Measurements from ENCODE around the gene PLCD3.

PLCD3 gene

DNA sequence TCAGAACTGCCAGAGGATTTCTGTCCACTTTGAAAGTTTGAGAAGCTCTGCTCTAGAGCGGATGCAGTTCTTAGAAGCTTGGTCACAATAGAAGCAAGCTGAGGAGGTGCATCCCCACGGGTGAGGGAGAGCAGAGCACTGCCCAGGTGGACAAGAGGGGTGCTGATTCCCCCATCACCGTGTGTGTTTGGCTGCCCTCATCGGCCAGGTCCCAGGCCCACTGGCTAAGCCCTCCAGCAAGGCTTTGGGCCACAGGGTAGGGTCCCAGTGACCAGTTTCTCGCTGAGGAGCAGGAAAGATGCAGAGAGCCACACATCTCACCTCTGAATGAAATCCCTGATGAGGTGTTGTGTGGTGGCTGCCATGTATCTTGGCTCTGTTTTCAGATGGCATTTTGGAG, 44.3 kb downstream of the PLCD3 start:
- Histone ChIP-seq H3K9ac (ENCODE audit: insufficient read length, low read depth) (no peak overlapping the region), H3K9me3 (ENCODE audit: insufficient read depth, low read length) (no peaks in the 10 kb centered on the region), H3K4me3 (ENCODE audit: insufficient read length, low read depth) (no peak overlapping the region), H3K36me3 (ENCODE audit: insufficient read depth, insufficient read length, low read length) (peaks cover 82% of the 10 kb centered on the region), H3K27me3 (ENCODE audit: insufficient read depth, insufficient read length) (no peaks in the 10 kb centered on the region), H3K4me1 (ENCODE audit: insufficient read depth, insufficient read length) (peaks cover 8% of the 10 kb centered on the region)
- no peak for DNase-seq (ENCODE audit: low read depth, low spot score)
- TF ChIP-seq SUZ12 (IDR thresholded peaks at IDR 0.05; ENCODE audit: extremely low read depth, insufficient read depth, insufficient read length), result no peak
- no peak for TF ChIP-seq ZNF274 (IDR thresholded peaks at IDR 0.05; ENCODE audit: low read depth, low read length)
- TF ChIP-seq YY1 (IDR thresholded peaks at IDR 0.05; ENCODE audit: insufficient read depth, insufficient read length), result no peak

DNA sequence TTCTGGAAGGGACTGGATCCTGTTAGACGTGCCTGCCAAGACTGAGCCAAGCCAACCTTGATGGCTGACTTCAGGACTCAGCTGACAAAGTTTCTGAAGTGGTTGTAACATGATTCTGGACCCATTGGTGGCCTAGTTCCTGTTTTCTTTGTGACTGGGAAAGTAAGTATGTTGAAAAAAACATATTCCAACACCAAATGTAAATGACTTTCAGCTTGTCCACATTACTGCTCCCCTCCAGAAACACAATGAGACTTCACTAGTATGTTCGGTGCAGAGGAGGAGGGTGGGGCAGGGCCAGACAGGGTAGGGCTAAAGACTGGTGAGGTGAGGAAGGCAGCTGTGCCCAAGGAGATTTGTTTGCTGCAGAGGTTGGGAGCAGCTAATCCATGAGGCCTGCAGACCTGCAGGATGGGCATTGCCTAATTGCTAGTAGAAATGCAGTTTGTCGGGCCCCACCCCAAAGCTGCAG, 44.8 kb downstream of the PLCD3 start:
- Histone ChIP-seq H3K9ac (ENCODE audit: insufficient read length, low read depth) (no peak overlapping the region), H3K4me1 (ENCODE audit: insufficient read depth, insufficient read length) (peaks cover 5% of the 10 kb centered on the region), H3K4me3 (ENCODE audit: insufficient read length, low read depth) (no peak overlapping the region), H3K9me3 (ENCODE audit: insufficient read depth, low read length) (no peaks in the 10 kb centered on the region), H3K36me3 (ENCODE audit: insufficient read depth, insufficient read length, low read length) (peaks cover 85% of the 10 kb centered on the region), H3K27me3 (ENCODE audit: insufficient read depth, insufficient read length) (no peaks in the 10 kb centered on the region)
- no peak for TF ChIP-seq ZNF274 (IDR thresholded peaks at IDR 0.05; ENCODE audit: low read depth, low read length)
- TF ChIP-seq YY1 (IDR thresholded peaks at IDR 0.05; ENCODE audit: insufficient read depth, insufficient read length), result no peak
- no peak for TF ChIP-seq SUZ12 (IDR thresholded peaks at IDR 0.05; ENCODE audit: extremely low read depth, insufficient read depth, insufficient read length)
- no peak for DNase-seq (ENCODE audit: low read depth, low spot score)

- no peak for DNase-seq (ENCODE audit: low read depth, low spot score)
- H3K36me3 ChIP-seq (ENCODE audit: insufficient read depth, insufficient read length, low read length), result peaks cover 88% of the 10 kb centered on the region
- H3K4me3 ChIP-seq (ENCODE audit: insufficient read length, low read depth), result no peak overlapping the region
- no peaks in the 10 kb centered on the region for H3K9me3 ChIP-seq (ENCODE audit: insufficient read depth, low read length)
- H3K27me3 ChIP-seq (ENCODE audit: insufficient read depth, insufficient read length), result no peaks in the 10 kb centered on the region
- TF ChIP-seq ZNF274 (IDR thresholded peaks at IDR 0.05; ENCODE audit: low read depth, low read length) (no peak), SUZ12 (IDR thresholded peaks at IDR 0.05; ENCODE audit: extremely low read depth, insufficient read depth, insufficient read length) (no peak), YY1 (IDR thresholded peaks at IDR 0.05; ENCODE audit: insufficient read depth, insufficient read length) (no peak)
- no peak overlapping the region for H3K9ac ChIP-seq (ENCODE audit: insufficient read length, low read depth)
- H3K4me1 ChIP-seq (ENCODE audit: insufficient read depth, insufficient read length), result peaks cover 5% of the 10 kb centered on the region
Observed at GRCh38 chr17:45086865-45087503, 45.3 kb downstream of the PLCD3 start.

DNA sequence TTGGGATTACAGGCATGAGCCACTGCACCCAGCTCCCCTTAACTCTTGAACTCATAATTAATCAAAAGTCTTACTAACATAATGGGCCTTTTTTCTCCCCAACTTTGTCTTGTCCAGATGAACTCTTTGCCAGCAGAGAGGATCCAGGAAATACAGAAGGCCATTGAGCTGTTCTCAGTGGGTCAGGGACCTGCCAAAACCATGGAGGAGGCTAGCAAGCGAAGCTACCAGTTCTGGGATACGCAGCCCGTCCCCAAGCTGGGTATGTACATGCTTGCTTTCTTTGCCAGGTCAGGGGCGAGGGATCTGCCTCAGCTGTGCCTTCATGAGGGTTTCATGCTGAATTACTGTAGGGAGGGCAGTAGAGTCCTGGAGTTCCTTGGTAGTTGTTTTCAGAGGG, 45.9 kb downstream of the PLCD3 start:
- DNase-seq (ENCODE audit: low read depth, low spot score), result no peak
- H3K4me1 ChIP-seq (ENCODE audit: insufficient read depth, insufficient read length), result peaks cover 5% of the 10 kb centered on the region
- TF ChIP-seq YY1 (IDR thresholded peaks at IDR 0.05; ENCODE audit: insufficient read depth, insufficient read length) (no peak), SUZ12 (IDR thresholded peaks at IDR 0.05; ENCODE audit: extremely low read depth, insufficient read depth, insufficient read length) (no peak)
- no peaks in the 10 kb centered on the region for H3K27me3 ChIP-seq (ENCODE audit: insufficient read depth, insufficient read length)
- H3K9me3 ChIP-seq (ENCODE audit: insufficient read depth, low read length), result no peaks in the 10 kb centered on the region
- no peak overlapping the region for H3K4me3 ChIP-seq (ENCODE audit: insufficient read length, low read depth)
- peaks cover 88% of the 10 kb centered on the region for H3K36me3 ChIP-seq (ENCODE audit: insufficient read depth, insufficient read length, low read length)
- no peak overlapping the region for H3K9ac ChIP-seq (ENCODE audit: insufficient read length, low read depth)

DNA sequence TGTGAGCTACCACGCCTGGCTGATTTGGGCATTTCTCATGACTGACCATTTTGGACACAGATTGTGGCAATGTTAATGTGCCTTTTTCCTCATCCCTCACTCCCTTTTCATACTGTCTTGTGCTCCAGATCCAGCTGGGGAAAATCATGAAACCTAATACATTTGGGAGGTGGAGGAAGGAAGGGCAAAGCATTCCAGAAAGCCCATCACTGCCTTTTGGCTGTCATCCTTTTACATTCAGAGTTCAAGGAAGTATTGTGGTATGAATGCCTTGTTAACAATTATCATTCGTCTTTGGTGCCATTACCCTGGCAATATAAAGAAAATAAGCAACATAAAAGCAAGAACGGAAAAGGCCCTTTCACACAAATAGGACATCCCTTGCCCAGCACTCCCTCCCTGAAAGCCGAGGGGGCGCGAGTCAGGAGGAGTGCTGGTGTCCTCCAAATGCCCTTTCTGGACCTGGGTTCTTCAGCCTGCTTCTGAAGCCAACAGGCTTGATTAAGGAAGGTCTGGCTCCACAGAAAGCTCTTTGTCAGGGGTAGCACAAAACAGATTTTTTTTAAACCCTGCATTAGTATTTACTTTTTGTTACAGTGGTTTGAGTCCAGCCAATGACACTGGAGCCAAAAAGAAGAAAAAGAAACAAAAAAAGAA, 51.1 kb downstream of the PLCD3 start:
- DNase-seq (ENCODE audit: low read depth, low spot score), result no peak
- Histone ChIP-seq H3K36me3 (ENCODE audit: insufficient read depth, insufficient read length, low read length) (peaks cover 64% of the 10 kb centered on the region), H3K9ac (ENCODE audit: insufficient read length, low read depth) (no peak overlapping the region), H3K9me3 (ENCODE audit: insufficient read depth, low read length) (no peaks in the 10 kb centered on the region), H3K27me3 (ENCODE audit: insufficient read depth, insufficient read length) (no peaks in the 10 kb centered on the region), H3K4me1 (ENCODE audit: insufficient read depth, insufficient read length) (no peaks in the 10 kb centered on the region), H3K4me3 (ENCODE audit: insufficient read length, low read depth) (no peak overlapping the region)
- TF ChIP-seq YY1 (IDR thresholded peaks at IDR 0.05; ENCODE audit: insufficient read depth, insufficient read length) (no peak), ZNF274 (IDR thresholded peaks at IDR 0.05; ENCODE audit: low read depth, low read length) (no peak), SUZ12 (IDR thresholded peaks at IDR 0.05; ENCODE audit: extremely low read depth, insufficient read depth, insufficient read length) (no peak)

DNA sequence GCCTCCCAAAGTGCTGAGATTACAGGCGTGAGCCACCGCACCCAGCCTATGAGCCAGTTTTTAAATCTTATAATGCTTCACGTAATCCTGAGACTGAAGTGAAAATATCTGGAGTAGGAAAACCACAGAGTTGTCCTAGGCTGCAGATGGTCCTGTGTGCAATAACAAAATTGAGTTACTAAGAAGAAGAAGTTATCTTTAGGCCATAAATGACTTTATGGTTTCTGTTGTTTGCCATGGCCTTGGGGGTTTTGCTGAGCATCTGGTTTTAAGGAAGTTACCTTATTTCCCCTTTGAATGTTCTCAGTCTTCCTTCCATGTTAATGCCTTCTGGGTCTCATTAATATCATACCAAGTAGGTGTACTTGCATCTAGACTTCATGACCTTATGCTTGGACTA, 54.7 kb downstream of the PLCD3 start:
- H3K4me3 ChIP-seq (ENCODE audit: insufficient read length, low read depth), result no peak overlapping the region
- H3K4me1 ChIP-seq (ENCODE audit: insufficient read depth, insufficient read length), result no peaks in the 10 kb centered on the region
- H3K36me3 ChIP-seq (ENCODE audit: insufficient read depth, insufficient read length, low read length), result peaks cover 67% of the 10 kb centered on the region
- TF ChIP-seq ZNF274 (IDR thresholded peaks at IDR 0.05; ENCODE audit: low read depth, low read length) (no peak), SUZ12 (IDR thresholded peaks at IDR 0.05; ENCODE audit: extremely low read depth, insufficient read depth, insufficient read length) (no peak), YY1 (IDR thresholded peaks at IDR 0.05; ENCODE audit: insufficient read depth, insufficient read length) (no peak)
- H3K27me3 ChIP-seq (ENCODE audit: insufficient read depth, insufficient read length), result no peaks in the 10 kb centered on the region
- H3K9me3 ChIP-seq (ENCODE audit: insufficient read depth, low read length), result no peaks in the 10 kb centered on the region
- no peak for DNase-seq (ENCODE audit: low read depth, low spot score)
- H3K9ac ChIP-seq (ENCODE audit: insufficient read length, low read depth), result no peak overlapping the region

DNA sequence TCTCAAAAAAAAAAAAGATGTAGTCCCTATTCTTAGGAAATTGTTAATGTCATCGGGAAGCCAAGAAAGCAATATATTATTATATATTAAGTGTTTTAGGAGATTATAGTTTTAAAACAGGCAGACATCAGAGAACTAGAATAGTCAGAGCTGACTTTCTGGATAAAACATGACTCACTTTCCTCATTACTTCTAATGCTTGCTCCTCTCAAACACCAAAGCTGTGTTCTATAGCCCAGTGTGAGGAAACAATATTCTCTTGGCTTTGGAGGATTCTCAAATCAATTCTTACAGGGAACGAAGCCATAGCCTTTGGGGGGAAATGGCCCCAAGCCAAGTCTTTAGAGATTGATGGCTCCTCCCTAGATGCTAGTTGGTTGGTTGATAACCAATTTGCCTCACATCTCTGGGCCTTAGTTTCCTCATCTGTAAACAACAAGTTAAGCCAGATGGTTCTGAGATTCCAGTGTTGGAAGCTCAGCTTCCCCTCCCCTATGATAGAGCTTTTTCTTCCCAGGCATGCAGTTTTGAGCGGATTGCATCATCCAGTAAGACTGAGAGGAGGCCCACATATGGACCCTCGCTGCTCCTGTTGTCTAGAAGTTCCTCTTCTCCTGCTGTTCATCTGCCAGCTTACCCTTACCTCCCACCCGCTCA, 58.8 kb downstream of the PLCD3 start:
- Histone ChIP-seq H3K9me3 (ENCODE audit: insufficient read depth, low read length) (no peaks in the 10 kb centered on the region), H3K27me3 (ENCODE audit: insufficient read depth, insufficient read length) (no peaks in the 10 kb centered on the region), H3K4me3 (ENCODE audit: insufficient read length, low read depth) (no peak overlapping the region), H3K36me3 (ENCODE audit: insufficient read depth, insufficient read length, low read length) (peaks cover 67% of the 10 kb centered on the region), H3K4me1 (ENCODE audit: insufficient read depth, insufficient read length) (no peaks in the 10 kb centered on the region), H3K9ac (ENCODE audit: insufficient read length, low read depth) (no peak overlapping the region)
- TF ChIP-seq ZNF274 (IDR thresholded peaks at IDR 0.05; ENCODE audit: low read depth, low read length), result no peak
- no peak for TF ChIP-seq SUZ12 (IDR thresholded peaks at IDR 0.05; ENCODE audit: extremely low read depth, insufficient read depth, insufficient read length)
- no peak for TF ChIP-seq YY1 (IDR thresholded peaks at IDR 0.05; ENCODE audit: insufficient read depth, insufficient read length)
- no peak for DNase-seq (ENCODE audit: low read depth, low spot score)

Data from NT2/D1 (cell line).